ENCODE results near the gene ARL8A. TPM values are rescaled to one million over a fixed set of nuclear protein-coding genes. Genes with fewer than 3 reads are reported as not detected.
A peak's percentile ranks its signal among the peaks of the same experiment; 100 is the strongest.

ARL8A gene
- total and polyA plus RNA-seq, 8 donors: 7.8 to 34.5 (median 20.9) TPM

GRCh38 chr1:202140833-202141232 lies 3.7 kb downstream of the ARL8A start:
- Histone ChIP-seq H3K4me3 (no peak overlapping the region), H3K36me3 (peaks cover 10 to 42% (median 30%) of the 10 kb centered on the region in 4 donors), H3K4me1 (peaks cover 21 to 44% (median 37%) of the 10 kb centered on the region in 4 donors), H3K9me3 (no peaks in the 10 kb centered on the region), H3K27me3 (no peaks in the 10 kb centered on the region), H3K27ac (peak overlapping the region in 3 of 5 donors; percentile 1 to 10 (median 7))
- DNase-seq: no peak
- no peak for TF ChIP-seq POLR2AphosphoS5 (IDR thresholded peaks at IDR 0.05)
- TF ChIP-seq CTCF (IDR thresholded peaks at IDR 0.05): no peak
- no peak for TF ChIP-seq EP300 (IDR thresholded peaks at IDR 0.05)
- TF ChIP-seq POLR2A (IDR thresholded peaks at IDR 0.05): no peak
- WGBS, 5 donors: 70 to 93% (median 78%) methylated on average over 4 of the region's 4 CpGs
- intact Hi-C loops (cut with DNase I; ENCODE audit: low total_unique reads): no loop called here

GRCh38 chr1:202135221-202135721 lies 9.3 kb downstream of the ARL8A start:
- H3K4me3 ChIP-seq: no peak overlapping the region
- H3K27ac ChIP-seq: peak overlapping the region in 4 of 5 donors; percentile 5 to 83 (median 44)
- peaks cover 29 to 75% (median 64%) of the 10 kb centered on the region in 4 donors for H3K36me3 ChIP-seq
- peaks cover 19 to 55% (median 37%) of the 10 kb centered on the region in 4 donors for H3K4me1 ChIP-seq
- peak; percentile 65 to 85 for DNase-seq
- WGBS, 5 donors: 22 to 36% (median 30%) methylated on average over 12 to 15 of the region's 15 CpGs
- no peaks in the 10 kb centered on the region for H3K27me3 ChIP-seq
- intact Hi-C loops (cut with DNase I; ENCODE audit: low total_unique reads): no loop called here
- TF ChIP-seq EP300 (IDR thresholded peaks at IDR 0.05) (no peak), POLR2AphosphoS5 (IDR thresholded peaks at IDR 0.05) (peak in 1 of 3 donors; percentile 36), POLR2A (IDR thresholded peaks at IDR 0.05) (no peak), CTCF (IDR thresholded peaks at IDR 0.05) (peak in 5 of 7 experiments; percentile 80 to 97 (median 92))
- no peaks in the 10 kb centered on the region for H3K9me3 ChIP-seq

GRCh38 chr1:202134645-202135172 lies 9.8 kb downstream of the ARL8A start:
- Histone ChIP-seq H3K4me1 (peaks cover 19 to 55% (median 33%) of the 10 kb centered on the region in 4 donors), H3K36me3 (peaks cover 29 to 69% (median 64%) of the 10 kb centered on the region in 4 donors), H3K27ac (peak overlapping the region in 4 of 5 donors; percentile 5 to 83 (median 44)), H3K9me3 (no peaks in the 10 kb centered on the region), H3K4me3 (no peak overlapping the region), H3K27me3 (no peaks in the 10 kb centered on the region)
- DNase-seq: no peak
- TF ChIP-seq POLR2AphosphoS5 (IDR thresholded peaks at IDR 0.05) (no peak), CTCF (IDR thresholded peaks at IDR 0.05) (no peak), EP300 (IDR thresholded peaks at IDR 0.05) (no peak), POLR2A (IDR thresholded peaks at IDR 0.05) (no peak)
- intact Hi-C loops (cut with DNase I; ENCODE audit: low total_unique reads): loop anchor here (5.0 kb wide), 1 partner anchor 122 kb away; the partner anchor contains the start of gene ELF3
- WGBS, 5 donors: 57 to 86% (median 64%) methylated on average over 13 of the region's 13 CpGs

GRCh38 chr1:202133989-202134388 lies 10.5 kb downstream of the ARL8A start:
- WGBS, 5 donors: 90 to 98% (median 93%) methylated on average over 5 of the region's 5 CpGs
- intact Hi-C loops (cut with DNase I; ENCODE audit: low total_unique reads): loop anchor here (5.0 kb wide), 1 partner anchor 122 kb away; the partner anchor contains the start of gene ELF3
- H3K27ac ChIP-seq: peak overlapping the region in 3 of 5 donors; percentile 70 to 83 (median 78)

More at GRCh38 chr1:202133989-202134388, 10.5 kb downstream of the ARL8A start:
- Histone ChIP-seq H3K4me1 (peaks cover 19 to 55% (median 33%) of the 10 kb centered on the region in 4 donors), H3K9me3 (no peaks in the 10 kb centered on the region), H3K36me3 (peaks cover 29 to 68% (median 63%) of the 10 kb centered on the region in 4 donors), H3K4me3 (no peak overlapping the region), H3K27me3 (no peaks in the 10 kb centered on the region)
- TF ChIP-seq POLR2A (IDR thresholded peaks at IDR 0.05): no peak
- TF ChIP-seq CTCF (IDR thresholded peaks at IDR 0.05): no peak
- TF ChIP-seq EP300 (IDR thresholded peaks at IDR 0.05): no peak
- TF ChIP-seq POLR2AphosphoS5 (IDR thresholded peaks at IDR 0.05): no peak
- no peak for DNase-seq
